NCI-H2227 (cell line): ENCODE results near the gene A1CF.
"Not testable (repeated sequence)": the region's sequence is repeated elsewhere in the genome, so short reads cannot be mapped to it uniquely, and the experiment has no call there.

ENCODE experiments used
- DNase-seq: peaks from one replicate; lab custom pipeline; 2025; ENCODE audit not compliant: unreplicated experiment; lab: John Stamatoyannopoulos, UW

A1CF gene

GRCh38 chr10:50788951-50789945 is 96.2 kb downstream of the A1CF start:
- no peak for DNase-seq

- DNase-seq, result not testable (repeated sequence)
Observed at GRCh38 chr10:50787962-50788361, 97.5 kb downstream of the A1CF start.

- not testable (repeated sequence) for DNase-seq
Observed at GRCh38 chr10:50782017-50782416, 103.4 kb downstream of the A1CF start.

- DNase-seq, result not testable (repeated sequence)
Observed at GRCh38 chr10:50780036-50780435, 105.4 kb downstream of the A1CF start.

- DNase-seq, result not testable (repeated sequence)
Observed at GRCh38 chr10:50774868-50775267, 110.6 kb downstream of the A1CF start.

GRCh38 chr10:50772042-50772441 is 113.4 kb downstream of the A1CF start:
- not testable (repeated sequence) for DNase-seq

- not testable (repeated sequence) for DNase-seq
Observed at GRCh38 chr10:50766774-50767513, 118.5 kb downstream of the A1CF start.
